HG03378 (cell line): ENCODE data around the gene ERVV-1.
"Not testable (repeated sequence)": the region's sequence is repeated elsewhere in the genome, so short reads cannot be mapped to it uniquely, and the experiment has no call there.

Experiments used
- ATAC-seq: cut with Tn5 transposase; IDR thresholded peaks from one replicate; pipeline ENCODE4 v1.9.1; 2021; ENCODE audit warnings: mild to moderate bottlenecking, moderate library complexity; ENCODE audit not compliant: unreplicated experiment

The ERVV-1 gene

DNA sequence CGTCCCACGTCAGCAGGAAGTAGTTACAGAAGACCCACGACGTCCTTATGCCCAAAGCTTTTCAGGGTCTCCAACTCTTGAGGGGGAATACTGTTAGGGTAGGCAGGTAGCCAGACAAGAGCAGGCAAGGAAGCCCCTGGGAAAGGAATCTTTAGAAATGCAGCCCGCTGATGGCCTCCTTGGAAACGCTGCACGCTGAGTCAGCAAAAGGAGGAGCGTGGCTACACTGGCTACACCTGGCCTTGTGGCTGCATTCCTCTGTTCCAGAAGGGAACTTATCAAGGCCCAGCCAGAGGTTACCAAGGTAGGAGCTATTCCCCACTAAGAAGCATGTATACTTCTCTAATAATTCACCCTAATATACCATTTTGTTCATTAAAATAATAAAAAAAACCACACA, 2.0 kb downstream of the ERVV-1 start:
- ATAC-seq, result no peak

DNA sequence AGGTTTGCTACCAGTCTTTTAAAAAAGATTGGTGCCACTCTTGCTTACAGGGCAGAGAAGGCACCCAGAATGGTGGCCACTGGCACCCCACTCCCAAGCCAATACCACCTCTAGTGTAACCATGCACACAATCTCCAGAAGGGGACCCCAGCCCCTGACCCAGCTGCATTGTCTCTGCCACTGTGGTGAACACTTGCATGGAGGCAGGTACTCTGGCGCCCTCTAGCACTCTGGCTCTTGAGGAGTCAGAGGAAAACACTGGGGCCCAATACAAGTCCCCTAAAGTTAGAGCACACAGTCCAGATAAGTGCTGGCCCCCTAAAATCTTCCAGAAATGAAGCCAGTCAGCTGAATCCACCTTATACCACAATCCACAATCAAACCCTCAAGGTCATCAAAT, 6.0 kb downstream of the ERVV-1 start:
- ATAC-seq, result no peak

DNA sequence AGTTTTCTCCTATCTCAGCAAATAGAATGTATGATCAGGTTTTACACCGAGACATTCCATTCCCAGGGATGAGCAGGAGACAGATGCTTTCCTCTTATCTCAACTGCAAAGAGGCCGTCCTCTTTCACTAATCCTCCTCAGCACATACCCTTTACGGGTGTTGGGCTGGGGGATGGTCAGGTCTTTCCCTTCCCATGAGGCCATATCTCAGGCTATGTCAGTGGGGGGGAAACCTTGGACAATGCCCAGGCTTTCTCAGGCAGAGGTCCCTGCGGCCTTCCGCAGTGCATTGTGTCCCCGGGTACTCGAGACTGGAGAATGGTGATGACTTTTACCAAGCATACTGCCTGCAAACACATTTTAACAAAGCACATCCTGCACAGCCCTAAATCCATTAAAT, 14.6 kb downstream of the ERVV-1 start:
- ATAC-seq, result not testable (repeated sequence)

DNA sequence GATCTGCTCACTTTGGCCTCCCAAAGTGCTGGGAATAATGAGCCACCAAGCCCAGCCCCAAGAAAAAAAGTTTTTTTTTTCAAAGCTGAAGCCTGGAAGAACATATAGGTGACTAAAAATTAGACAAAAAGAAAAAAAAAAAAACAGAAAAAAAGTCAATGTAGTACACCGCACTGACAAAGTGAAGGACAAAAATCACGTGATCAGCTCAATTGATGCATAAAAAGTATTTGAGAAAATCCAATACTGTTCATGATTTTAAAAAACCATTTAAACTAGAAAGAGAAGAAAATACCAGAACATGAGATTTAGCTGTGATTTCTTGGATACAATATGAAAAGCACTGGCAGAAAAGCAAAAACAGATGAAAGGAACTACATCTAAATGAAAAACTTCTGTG, 20.3 kb downstream of the ERVV-1 start:
- no peak for ATAC-seq

DNA sequence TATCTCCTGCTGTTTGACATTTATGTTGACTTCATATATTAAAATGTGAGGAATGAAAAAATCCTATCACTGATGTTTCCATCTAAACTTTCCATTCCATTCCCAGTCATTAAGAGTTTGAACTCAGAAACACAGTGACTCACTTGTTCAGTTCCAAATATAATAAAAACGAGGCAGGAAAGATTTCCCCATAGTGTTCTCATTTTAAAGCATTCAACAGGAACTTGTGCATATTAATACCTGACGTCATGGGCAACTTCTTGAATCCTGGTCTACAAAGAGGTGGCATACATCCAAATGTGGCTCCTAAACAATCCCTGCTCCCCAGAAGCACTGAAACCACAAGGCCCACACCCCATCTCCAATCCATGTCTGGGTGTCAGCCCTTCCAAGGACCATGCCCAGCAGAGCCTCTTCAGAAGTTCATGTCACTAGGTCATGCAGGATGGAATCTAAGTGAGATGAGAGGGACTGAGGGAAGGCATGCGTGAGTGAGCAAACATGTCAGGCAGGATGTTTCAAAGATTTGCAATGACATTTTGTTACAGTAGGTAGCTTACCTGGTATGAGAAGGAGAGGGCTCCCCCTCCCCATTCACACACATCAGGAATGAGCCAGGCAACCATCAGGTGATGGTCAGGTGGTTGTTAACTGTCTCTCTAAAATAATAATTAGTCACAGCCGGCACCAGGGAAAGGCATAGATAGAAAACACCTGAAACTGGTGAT, 21.4 kb downstream of the ERVV-1 start:
- no peak for ATAC-seq

DNA sequence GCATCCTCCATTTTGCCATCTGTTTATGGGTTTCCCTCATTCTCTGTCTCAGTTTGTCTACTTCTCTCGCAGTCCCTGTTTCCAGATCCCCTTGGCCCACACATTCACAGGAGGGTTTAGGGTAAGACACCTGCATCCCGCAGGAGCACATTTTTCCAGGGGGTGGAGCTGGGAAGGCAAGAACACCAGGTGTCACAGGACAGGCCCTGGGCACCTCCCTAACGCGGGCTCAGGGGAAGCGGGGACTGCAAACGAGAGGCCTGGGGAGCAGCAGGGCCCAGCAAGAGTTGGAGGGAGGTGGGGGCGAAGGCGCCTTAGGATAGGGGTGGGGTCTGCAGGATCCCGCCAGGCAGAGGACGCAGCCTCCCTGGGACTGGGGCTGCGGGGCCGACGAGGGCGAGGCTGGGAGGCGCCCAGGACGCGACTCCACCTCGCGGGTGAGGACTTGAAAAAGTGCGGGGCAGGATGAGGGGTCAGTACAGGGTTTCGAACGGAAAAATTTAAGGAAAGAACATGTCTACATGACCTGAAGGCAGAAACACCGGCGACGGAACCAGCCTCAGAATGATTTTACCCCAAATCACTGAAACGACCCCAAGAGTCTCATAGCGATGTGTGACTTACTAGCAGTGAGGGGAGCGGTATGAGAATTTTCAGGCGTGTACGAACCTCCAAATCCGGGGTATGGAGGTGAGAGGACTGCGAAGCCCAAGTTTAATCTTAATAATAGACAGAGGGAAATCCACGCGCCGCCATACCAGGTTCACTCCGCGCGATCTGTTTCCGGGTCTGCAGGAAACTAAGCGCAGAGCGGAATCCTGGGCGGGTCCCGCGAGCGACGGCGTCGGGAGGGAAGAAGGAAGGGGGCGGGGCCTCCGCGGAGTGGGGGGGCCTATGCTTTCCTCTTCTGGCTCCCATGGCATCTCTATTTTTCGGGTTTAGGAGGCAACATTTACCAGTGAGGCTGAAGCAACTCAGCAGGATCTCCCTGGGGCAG, 23.7 kb downstream of the ERVV-1 start:
- ATAC-seq, result no peak

DNA sequence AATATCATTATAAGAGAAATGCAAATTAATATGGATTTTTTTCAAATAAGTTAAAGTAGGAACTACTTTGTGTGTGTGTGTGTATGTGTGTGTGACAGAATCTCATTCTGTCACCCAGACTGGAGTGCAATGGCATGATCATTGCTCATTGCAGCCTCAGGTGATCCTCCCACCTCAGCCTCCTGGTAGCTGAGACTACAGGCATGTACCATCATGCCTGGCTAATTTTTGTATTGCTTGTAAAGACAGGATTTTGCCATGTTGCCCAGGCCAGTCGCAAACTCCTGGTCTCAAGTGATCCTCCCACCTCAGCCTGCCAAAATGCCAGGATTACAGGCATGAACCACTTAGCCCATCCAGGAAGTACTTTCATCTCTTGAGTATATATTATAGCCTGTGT, 27.6 kb downstream of the ERVV-1 start:
- ATAC-seq, result no peak

DNA sequence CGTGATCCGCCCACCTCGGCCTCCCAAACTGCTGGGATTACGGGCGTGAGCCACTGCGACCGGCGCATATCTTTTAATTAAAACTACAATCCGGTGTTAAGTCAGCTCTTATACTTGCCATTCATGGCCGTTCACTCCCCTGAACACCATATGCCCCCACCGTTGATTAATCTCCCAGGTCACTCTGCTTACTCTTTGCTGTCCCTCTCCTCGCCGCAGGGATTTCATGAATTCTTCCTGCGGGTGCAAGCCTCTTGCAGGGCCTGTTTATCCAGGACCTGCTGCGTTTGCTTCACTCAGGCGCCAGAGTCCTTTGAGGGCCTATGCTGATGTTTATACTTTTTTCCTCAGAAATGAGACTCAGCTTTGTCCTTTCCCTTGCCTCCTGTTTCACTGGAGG, 31.8 kb downstream of the ERVV-1 start:
- no peak for ATAC-seq

DNA sequence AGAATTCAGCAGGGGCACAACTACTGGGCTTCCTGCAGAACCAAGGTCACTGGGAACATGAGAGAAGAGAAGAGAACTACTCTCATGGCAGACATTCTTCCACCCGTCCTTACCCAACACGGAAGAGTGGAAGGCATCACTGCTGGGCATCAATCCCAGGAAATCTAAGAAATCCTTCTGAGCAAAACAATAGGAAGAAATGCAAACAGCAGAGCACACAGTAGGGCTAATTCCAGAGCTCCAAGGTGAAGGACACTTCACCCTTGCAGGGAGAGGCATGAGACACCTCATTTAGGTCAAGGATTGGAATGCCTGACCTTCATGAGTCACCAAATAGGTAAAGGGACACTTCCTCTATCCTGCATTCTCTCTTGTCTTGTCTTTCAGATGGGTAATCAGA, 33.7 kb downstream of the ERVV-1 start:
- no peak for ATAC-seq

DNA sequence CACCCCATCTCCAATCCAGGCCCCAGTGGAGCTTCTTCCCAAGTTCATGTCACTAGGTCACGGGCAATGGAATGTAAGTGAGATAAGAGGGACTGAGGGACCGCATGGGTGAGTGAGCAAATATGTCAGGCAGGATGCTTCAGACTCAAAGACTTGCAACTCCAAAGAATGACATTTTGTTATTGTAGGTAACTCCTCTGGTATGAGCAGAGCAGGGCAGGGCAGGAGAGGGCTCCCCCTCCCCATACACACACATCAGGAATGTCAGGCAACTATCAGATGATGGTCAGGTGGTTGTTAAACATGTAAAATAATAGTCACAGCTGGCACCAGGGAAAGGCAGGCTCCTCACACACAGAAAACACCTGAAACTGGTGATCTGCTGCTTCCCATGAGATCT, 41.4 kb downstream of the ERVV-1 start:
- ATAC-seq, result no peak

DNA sequence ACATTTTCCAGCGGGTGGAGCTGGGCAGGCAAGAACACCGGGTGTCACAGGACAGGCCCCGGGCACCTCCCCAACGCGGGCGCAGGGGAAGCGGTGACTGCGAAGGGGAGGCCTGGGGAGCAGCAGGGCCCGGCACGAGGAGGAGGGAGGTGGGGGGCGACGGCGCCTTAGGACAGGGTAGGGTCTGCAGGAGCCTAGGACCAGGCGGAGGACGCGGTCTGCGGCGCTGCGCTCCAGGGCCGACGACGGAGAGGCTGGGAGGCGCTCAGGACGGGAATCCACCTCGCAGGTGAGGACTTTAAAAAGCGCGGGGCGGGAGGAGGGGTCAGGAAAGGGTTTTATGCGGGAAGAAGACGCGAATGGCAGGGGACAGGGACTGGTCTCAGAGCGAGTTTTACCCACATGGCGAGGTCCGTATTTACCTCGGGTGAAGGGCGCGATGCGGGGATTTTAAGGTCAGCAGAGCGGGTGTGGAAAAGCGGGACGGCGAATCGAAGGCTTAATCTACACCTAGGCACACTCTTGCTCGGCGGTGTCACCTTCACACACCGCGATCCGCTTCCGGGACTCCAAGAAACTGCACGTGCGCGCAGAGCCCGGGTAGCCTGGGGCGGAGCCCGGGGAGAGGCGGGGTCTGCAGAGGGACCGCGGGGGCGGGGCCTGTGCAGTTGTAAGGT, 44.3 kb downstream of the ERVV-1 start:
- ATAC-seq, result no peak
